ENCODE data around the gene ARVCF.
"Not testable (repeated sequence)": the region's sequence is repeated elsewhere in the genome, so short reads cannot be mapped to it uniquely, and the experiment has no call there.

ARVCF gene

DNA sequence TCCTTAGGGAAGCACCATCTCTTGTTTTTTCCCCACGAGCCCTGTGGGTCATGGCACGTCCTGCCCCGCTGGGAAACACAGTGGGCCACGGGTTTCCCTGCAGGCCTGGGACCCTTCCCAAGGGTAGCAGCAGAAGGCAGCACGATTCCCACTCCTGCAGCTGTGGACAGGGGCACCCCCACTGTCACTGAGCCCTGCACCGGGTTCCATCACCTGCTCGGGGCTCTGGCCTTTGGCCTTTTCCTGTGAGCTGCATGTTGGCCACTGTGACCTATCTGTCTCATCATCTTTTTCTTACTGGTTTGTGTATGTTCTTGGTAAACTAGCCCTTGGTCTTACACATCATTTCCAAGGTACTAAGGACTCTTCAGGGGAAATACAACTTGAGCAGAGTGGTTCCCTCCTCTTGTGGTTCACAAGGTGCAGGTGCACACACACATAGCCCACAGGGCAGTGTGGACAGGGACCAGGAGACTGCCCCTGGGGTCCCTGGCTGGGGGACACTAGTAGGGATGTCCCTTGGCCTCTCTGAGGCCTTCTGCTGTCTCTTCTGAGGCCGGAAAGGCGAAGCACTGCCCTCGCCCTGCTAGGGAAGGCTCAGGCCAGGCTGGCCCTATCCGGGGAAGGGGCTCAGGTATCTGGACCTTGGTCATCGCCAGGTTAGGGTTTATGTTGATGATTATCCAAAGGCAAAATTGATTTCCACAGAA lies 56.0 kb downstream of the ARVCF start:
- no peak for DNase-seq (ENCODE audit: low read depth)

DNA sequence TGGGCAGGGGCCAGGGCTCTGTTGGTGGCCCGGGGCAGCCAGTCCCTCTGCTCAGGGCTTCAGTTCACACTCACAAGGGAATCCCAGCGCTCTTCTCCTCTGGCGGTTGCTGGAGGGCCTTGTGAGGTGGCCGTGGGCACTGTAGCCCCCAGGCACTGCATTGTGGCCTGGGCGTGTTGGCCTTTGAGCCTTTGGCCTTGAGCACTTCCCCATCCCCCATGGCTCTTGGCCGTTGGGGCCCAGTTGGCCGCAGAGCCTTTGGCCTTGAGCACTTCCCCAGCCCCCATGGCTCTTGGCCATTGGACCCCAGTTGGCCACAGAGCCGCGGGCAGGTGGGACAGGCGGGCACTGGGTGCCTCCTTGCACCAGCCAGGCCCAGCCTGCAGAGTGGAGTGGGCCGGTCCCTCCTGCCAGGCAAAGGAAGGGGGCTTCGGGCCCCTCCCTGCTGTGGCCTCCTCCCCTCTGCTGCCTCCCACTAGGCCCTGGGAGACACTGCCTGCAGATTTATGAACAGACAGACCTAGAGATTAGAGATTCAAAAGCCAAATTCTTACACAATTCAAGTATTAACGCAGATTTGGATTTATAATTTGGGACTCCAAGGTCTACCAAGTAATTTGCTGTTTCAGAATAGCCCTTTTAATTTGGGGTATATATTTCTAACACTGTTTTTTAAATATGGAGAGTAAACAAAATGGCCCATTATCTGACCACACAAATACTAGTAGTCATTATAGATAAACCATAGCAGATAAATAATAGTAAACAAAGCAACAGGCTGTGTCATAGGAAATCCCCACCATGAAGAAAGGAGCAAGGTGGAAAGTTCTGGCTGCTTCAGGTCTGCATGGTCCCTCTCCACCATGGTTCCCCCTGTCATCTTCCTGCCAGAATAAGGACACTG lies 56.8 kb downstream of the ARVCF start:
- no peak for DNase-seq (ENCODE audit: low read depth)

DNA sequence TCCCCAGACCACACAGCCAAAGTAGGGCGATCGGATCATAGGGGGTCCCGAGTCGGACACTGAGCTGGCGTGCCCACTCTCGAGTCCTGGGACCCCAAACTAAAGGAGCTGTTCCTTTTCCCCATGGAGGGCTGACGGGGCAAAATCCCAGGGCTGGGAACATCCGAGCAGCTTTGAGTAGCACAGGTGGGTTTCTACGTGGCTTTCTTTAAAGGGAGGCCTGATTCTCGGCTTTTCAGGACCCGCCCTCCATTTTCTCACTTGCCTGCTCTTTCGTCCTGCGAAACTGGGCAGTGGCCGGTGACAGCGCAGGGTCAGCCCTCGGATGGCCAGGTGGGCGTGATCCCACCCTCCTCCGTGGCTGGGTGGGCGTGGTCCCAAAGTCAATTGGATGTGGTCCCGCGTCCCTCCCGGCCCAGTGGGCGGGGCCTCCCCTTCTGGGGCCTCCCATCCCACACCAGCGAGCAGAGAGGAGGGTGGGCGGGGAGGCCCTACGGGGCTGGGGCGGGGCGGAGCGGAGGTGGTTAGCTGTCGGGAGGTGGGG lies 57.5 kb downstream of the ARVCF start:
- DNase-seq (ENCODE audit: low read depth): no peak

- DNase-seq (ENCODE audit: low read depth): no peak
Measured at GRCh38 chr22:19958083-19959042, 58.3 kb downstream of the ARVCF start.

DNA sequence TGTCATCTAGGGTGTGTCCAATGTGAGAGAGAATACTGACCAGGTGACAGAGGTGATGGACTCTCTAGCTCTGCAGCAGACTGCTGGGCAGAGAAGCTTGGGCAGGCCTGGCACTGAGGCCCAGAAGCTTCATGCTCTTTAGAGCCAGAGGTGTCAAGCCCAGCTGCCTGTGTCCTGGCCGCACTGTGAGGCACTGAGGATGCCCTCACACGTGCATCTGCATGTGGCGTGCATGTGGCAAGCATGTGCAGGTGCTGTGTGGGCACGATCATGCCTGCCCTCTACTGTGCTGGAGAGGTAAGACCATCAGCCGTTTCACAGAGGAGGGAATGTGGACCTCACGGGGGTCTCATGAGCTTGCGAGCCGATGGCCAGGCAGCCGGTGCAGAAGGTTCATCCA lies 59.2 kb downstream of the ARVCF start:
- DNase-seq (ENCODE audit: low read depth): no peak

- no peak for DNase-seq (ENCODE audit: low read depth)
Measured at GRCh38 chr22:19955241-19956128, 61.1 kb downstream of the ARVCF start.

DNA sequence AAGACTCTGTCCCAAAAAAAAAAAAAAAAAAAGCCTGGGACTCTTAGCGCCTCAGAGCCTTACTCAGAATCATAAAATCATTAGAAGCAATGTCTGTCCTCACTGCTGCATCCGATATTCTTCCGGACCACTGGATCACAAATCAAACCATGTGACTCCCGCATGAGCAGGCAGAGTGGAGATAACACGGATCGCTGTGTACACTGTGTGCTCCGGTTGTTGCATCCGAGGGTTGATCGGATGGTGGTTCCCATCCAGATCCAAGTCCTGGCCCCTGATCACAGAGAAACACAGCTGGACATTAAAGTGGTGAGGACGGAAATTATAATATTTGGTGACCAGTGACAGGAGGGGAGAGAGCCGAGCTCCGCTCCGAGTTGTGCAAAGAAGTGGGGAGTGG lies 65.3 kb downstream of the ARVCF start:
- DNase-seq (ENCODE audit: low read depth): no peak

DNA sequence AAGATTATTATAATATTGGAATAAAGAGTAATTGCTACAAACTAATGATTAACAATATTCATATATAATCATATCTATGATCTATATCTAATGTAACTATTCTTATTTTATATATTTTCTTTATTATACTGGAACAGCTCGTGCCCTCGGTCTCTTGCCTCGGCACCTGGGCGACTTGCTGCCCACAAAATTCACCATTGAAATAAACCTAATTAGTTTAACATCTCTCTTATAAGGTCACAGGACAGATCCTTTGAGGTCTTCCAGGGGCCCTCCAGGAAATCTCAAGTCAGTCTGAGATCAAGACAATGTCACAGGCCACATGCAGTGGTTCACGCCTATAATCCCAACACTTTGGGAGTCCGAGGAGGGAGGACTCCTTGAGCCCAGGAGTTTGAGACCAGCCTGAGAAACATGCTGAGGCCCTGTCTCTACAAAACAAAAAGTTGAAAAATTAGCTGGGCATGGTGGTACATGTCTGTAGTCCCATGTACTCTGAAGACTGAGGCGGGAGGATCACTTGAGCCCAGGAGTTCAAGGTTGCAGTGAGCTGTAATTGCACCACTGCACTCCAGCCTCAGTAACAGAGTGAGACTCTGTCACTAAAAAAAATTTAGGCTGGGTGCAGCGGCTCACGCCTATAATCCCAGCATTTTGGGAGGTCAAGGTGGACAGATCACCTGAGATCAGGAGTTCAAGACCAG lies 68.4 kb downstream of the ARVCF start:
- DNase-seq (ENCODE audit: low read depth): no peak

DNA sequence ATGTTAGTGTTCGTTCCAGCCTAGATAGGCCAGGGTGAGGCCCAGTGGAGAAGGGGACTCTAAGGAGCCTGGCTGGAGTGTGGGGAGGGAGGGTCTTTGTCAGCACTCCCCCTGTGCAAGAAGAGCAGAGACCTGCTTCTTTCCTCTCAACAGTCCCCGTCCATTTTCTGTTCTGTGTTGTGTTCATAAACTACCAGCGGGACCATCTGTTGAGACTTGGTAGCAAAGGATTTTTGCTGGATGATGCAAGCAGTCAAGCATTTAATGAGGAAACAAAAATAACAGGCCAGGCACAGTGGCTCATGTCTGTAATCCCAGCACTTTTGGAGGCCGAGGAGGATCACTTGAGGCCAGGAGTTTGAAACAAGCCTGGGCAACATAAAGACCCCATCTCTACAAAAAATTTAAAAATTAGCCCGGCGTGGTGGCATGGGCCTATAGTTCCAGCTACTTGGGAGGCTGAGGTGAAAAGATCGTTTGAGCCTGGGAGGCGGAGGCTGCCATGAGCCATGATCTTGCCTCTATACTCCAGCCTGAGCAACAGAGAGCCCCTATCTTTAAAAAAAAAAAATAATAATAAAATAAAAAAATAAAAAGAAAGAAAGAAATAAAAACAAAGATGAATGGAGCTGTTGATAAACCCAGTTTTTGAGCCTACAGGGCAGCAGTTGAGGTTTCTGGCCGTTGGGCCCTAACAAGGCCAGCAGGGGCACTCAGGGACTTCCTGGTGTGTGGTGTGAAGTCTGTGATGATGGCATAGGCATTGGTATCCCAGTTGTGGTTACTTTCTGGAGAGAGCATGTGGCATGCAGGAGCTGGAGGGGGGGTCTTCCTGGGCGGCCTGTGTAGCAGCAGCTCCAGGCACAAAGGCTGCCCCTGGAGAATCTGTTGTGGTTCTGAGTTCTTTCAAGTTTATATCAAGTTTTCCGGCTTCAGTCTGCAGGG lies 73.3 kb downstream of the ARVCF start:
- no peak for DNase-seq (ENCODE audit: low read depth)

GRCh38 chr22:19942157-19943081 lies 74.2 kb downstream of the ARVCF start:
- no peak for DNase-seq (ENCODE audit: low read depth)

DNA sequence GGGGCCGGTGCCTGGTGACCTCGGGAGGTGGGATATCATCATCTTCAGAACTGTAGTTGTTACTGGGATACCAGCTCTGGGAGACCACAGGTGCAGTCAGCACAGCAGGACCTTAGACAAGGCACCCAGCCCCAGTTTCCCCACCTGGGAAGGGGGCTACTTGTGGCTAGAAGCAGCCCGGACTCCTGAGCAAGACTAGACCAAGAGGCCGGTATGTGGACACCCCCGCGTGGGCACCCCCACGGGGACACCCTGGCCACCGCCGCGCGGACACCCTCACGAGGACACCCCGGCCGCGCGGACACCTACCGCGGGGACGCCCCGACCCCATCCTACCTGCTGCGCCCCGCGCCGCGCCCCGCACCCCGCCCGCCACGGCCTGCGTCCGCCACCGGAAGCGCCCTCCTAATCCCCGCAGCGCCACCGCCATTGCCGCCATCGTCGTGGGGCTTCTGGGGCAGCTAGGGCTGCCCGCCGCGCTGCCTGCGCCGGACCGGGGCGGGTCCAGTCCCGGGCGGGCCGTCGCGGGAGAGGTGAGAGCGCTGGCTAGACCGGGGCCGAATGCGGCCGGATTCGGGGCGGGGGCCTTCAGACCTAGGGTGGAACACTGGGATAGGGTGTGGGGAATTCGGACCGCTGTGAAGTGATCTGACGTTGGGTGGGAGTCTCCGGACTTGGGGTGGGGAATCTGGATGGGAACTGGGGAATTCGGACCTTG lies 75.1 kb downstream of the ARVCF start, which contains the start of the genes COMT and TXNRD2:
Gene COMT, plus strand, starts transcription at position 408 of the 718 bp plus-strand sequence. CDS start 20,755 bp downstream, outside the sequence.
Gene TXNRD2, minus strand, starts transcription at position 454 of the 718 bp plus-strand sequence. Its CDS starts 15 bp downstream, at position 439.
- peak; percentile 53 for DNase-seq (ENCODE audit: low read depth)

DNA sequence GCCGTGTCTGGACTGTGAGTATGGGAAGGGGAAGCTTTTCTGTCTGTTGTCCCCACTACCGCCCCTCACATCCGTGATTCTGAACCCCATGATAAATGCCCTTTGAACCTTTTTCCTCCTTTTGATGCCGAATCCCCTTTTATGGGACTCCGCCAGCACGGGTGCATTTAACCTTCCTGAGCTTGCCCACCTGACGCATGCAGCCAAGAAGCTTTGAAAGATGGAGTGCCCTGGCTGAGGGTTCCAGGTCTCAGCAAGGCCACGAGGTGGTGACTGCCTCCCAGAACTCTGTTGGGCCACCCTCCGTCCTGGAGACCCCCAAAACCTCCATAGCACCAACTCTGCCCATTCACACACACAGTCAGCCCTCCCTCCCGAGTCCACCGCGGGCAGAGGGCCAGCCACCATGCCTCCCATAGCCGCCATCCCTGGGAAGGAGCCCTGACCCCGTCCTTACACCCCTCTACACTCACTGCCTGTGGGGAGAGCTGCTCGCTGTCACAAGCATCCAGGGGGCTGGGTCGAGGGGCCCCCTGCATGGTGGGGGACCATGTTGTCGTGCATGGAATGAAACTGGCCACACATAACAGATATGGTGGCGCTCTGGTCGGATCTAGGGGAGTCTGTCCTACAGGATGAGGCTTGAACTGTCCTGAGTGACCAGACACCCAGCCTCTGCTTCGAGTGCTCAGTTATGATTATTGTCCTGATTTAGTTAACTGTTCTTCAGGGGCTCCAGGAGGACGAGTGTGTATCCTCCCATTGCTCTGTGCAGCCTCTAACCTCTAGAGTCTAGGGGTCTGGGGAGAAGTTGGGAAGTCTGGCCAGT lies 75.9 kb downstream of the ARVCF start:
- no peak for DNase-seq (ENCODE audit: low read depth)

- no peak for DNase-seq (ENCODE audit: low read depth)
Measured at GRCh38 chr22:19937616-19938473, 78.8 kb downstream of the ARVCF start.

DNA sequence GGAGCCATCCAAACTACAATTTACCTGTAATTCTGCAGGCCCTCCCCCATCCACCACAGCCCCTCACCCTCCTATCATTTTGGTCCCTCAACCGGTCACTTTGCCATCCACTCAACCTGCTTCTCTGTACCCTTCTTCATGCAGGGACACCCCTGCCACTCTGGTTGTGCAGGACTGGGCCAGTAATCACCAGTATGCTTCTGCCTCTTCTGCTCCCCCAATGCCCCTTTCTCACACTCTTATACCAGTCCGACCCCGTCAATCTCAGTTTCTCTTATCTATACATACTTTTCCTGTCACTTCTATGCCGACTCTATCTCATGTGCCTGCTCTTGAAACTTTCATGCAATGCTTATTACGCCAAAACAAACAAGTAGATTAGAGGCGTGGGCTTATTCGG lies 80.1 kb downstream of the ARVCF start:
- no peak for DNase-seq (ENCODE audit: low read depth)

DNA sequence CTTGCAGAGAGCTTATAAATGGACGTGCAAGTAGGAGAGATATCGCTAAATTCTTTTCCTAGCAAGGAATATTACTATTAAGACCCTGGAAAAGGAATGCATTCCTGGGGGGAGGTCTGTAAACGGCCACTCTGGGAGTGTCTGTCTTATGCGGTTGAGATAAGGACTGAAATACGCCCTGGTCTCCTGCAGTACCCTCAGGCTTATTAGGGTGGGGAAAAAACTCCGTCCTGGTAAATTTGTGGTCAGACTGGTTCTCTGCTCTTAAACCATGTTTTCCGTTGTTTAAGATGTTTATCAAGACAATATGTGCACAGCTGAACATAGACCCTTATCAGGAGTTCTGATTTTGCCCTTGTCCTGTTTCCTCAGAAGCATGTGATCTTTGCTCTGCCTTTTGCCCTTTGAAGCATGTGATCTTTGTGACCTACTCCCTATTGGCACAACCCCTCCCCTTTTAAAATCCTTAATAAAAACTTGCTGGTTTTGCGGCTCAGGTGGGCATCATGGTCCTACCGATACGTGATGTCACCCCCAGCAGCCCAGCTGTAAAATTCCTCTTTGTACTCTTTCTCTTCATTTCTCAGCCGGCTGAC lies 81.4 kb downstream of the ARVCF start:
- not testable (repeated sequence) for DNase-seq (ENCODE audit: low read depth)

All from activated gamma-delta T cell treated with anti-CD3 and anti-CD28 coated beads, Interleukin-2, amount 50 U/mL, for 16 hours (primary cell).